ENCODE data around the gene CCDC88A. TPM values are rescaled to one million over a fixed set of nuclear protein-coding genes. Genes with fewer than 3 reads are reported as not detected.
"Not testable (repeated sequence)": the region's sequence is repeated elsewhere in the genome, so short reads cannot be mapped to it uniquely, and the experiment has no call there.

Gene CCDC88A
- total and polyA plus RNA-seq, 2 donors, result 39.6 to 40.8 TPM

- H3K4me1 ChIP-seq (ENCODE audit: control insufficient read depth in 2 of 2, insufficient read depth in 2 of 2, low read length in 2 of 2); H3K4me3 ChIP-seq (ENCODE audit: low read length in 2 of 2); DNase-seq (ENCODE audit: low read depth in 6 of 9, low spot score in 9 of 9); H3K27ac ChIP-seq (ENCODE audit: low read depth in 1 of 2, low read length in 1 of 2); H3K36me3 ChIP-seq (ENCODE audit: control insufficient read depth in 2 of 2, insufficient read depth in 2 of 2, low read length in 1 of 2); H3K27me3 ChIP-seq (ENCODE audit: control insufficient read depth in 2 of 2, insufficient read depth in 1 of 2, low read length in 1 of 2); H3K9me3 ChIP-seq (ENCODE audit: control insufficient read depth in 2 of 2, insufficient read depth in 1 of 2, low read length in 1 of 2): not testable (repeated sequence)
- WGBS, result 98% methylated on average over 3 of the region's 3 CpGs
Observed at GRCh38 chr2:55450014-55450413, 30.4 kb upstream of the CCDC88A start.

GRCh38 chr2:55442045-55442760 lies 22.5 kb upstream of the CCDC88A start:
- H3K27ac ChIP-seq (ENCODE audit: low read depth in 1 of 2, low read length in 1 of 2); DNase-seq (ENCODE audit: low read depth in 6 of 9, low spot score in 9 of 9); H3K9me3 ChIP-seq (ENCODE audit: control insufficient read depth in 2 of 2, insufficient read depth in 1 of 2, low read length in 1 of 2); H3K4me1 ChIP-seq (ENCODE audit: control insufficient read depth in 2 of 2, insufficient read depth in 2 of 2, low read length in 2 of 2); H3K27me3 ChIP-seq (ENCODE audit: control insufficient read depth in 2 of 2, insufficient read depth in 1 of 2, low read length in 1 of 2); H3K4me3 ChIP-seq (ENCODE audit: low read length in 2 of 2); H3K36me3 ChIP-seq (ENCODE audit: control insufficient read depth in 2 of 2, insufficient read depth in 2 of 2, low read length in 1 of 2): not testable (repeated sequence)
- 95% methylated on average over 26 of the region's 29 CpGs for WGBS

GRCh38 chr2:55441280-55441892 lies 21.7 kb upstream of the CCDC88A start:
- 84% methylated on average over 4 of the region's 4 CpGs for WGBS

GRCh38 chr2:55439101-55439397 lies 19.4 kb upstream of the CCDC88A start:
- no peaks in the 10 kb centered on the region for H3K27me3 ChIP-seq (ENCODE audit: control insufficient read depth in 2 of 2, insufficient read depth in 1 of 2, low read length in 1 of 2)
- H3K4me3 ChIP-seq (ENCODE audit: low read length in 2 of 2), result no peak overlapping the region
- no peaks in the 10 kb centered on the region for H3K36me3 ChIP-seq (ENCODE audit: control insufficient read depth in 2 of 2, insufficient read depth in 2 of 2, low read length in 1 of 2)
- WGBS, result 100% methylated on average over 1 of the region's 1 CpG
- DNase-seq (ENCODE audit: low read depth in 6 of 9, low spot score in 9 of 9), result no peak
- H3K9me3 ChIP-seq (ENCODE audit: control insufficient read depth in 2 of 2, insufficient read depth in 1 of 2, low read length in 1 of 2), result no peaks in the 10 kb centered on the region
- H3K4me1 ChIP-seq (ENCODE audit: control insufficient read depth in 2 of 2, insufficient read depth in 2 of 2, low read length in 2 of 2), result no peaks in the 10 kb centered on the region
- no peak overlapping the region for H3K27ac ChIP-seq (ENCODE audit: low read depth in 1 of 2, low read length in 1 of 2)

More at GRCh38 chr2:55441280-55441892, 21.7 kb upstream of the CCDC88A start:
- Histone ChIP-seq H3K27me3 (ENCODE audit: control insufficient read depth in 2 of 2, insufficient read depth in 1 of 2, low read length in 1 of 2) (no peaks in the 10 kb centered on the region), H3K4me3 (ENCODE audit: low read length in 2 of 2) (no peak overlapping the region), H3K36me3 (ENCODE audit: control insufficient read depth in 2 of 2, insufficient read depth in 2 of 2, low read length in 1 of 2) (no peaks in the 10 kb centered on the region), H3K27ac (ENCODE audit: low read depth in 1 of 2, low read length in 1 of 2) (no peak overlapping the region), H3K4me1 (ENCODE audit: control insufficient read depth in 2 of 2, insufficient read depth in 2 of 2, low read length in 2 of 2) (no peaks in the 10 kb centered on the region), H3K9me3 (ENCODE audit: control insufficient read depth in 2 of 2, insufficient read depth in 1 of 2, low read length in 1 of 2) (no peaks in the 10 kb centered on the region)
- no peak for DNase-seq (ENCODE audit: low read depth in 6 of 9, low spot score in 9 of 9)

GRCh38 chr2:55438391-55439100 lies 18.9 kb upstream of the CCDC88A start:
- 93% methylated on average over 8 of the region's 8 CpGs for WGBS
- no peaks in the 10 kb centered on the region for H3K27me3 ChIP-seq (ENCODE audit: control insufficient read depth in 2 of 2, insufficient read depth in 1 of 2, low read length in 1 of 2)
- H3K4me1 ChIP-seq (ENCODE audit: control insufficient read depth in 2 of 2, insufficient read depth in 2 of 2, low read length in 2 of 2), result no peaks in the 10 kb centered on the region
- no peak overlapping the region for H3K27ac ChIP-seq (ENCODE audit: low read depth in 1 of 2, low read length in 1 of 2)
- no peak overlapping the region for H3K4me3 ChIP-seq (ENCODE audit: low read length in 2 of 2)
- H3K9me3 ChIP-seq (ENCODE audit: control insufficient read depth in 2 of 2, insufficient read depth in 1 of 2, low read length in 1 of 2), result no peaks in the 10 kb centered on the region
- no peak for DNase-seq (ENCODE audit: low read depth in 6 of 9, low spot score in 9 of 9)
- no peaks in the 10 kb centered on the region for H3K36me3 ChIP-seq (ENCODE audit: control insufficient read depth in 2 of 2, insufficient read depth in 2 of 2, low read length in 1 of 2)

- DNase-seq (ENCODE audit: low read depth in 6 of 9, low spot score in 9 of 9), result no peak
Observed at GRCh38 chr2:55437515-55438390, 18.1 kb upstream of the CCDC88A start.

GRCh38 chr2:55431982-55432627 lies 12.4 kb upstream of the CCDC88A start:
- Histone ChIP-seq H3K9me3 (ENCODE audit: control insufficient read depth in 2 of 2, insufficient read depth in 1 of 2, low read length in 1 of 2) (no peaks in the 10 kb centered on the region), H3K27me3 (ENCODE audit: control insufficient read depth in 2 of 2, insufficient read depth in 1 of 2, low read length in 1 of 2) (no peaks in the 10 kb centered on the region), H3K27ac (ENCODE audit: low read depth in 1 of 2, low read length in 1 of 2) (no peak overlapping the region), H3K36me3 (ENCODE audit: control insufficient read depth in 2 of 2, insufficient read depth in 2 of 2, low read length in 1 of 2) (no peaks in the 10 kb centered on the region), H3K4me3 (ENCODE audit: low read length in 2 of 2) (no peak overlapping the region), H3K4me1 (ENCODE audit: control insufficient read depth in 2 of 2, insufficient read depth in 2 of 2, low read length in 2 of 2) (no peaks in the 10 kb centered on the region)
- WGBS, result 50% methylated on average over 3 of the region's 3 CpGs
- DNase-seq (ENCODE audit: low read depth in 6 of 9, low spot score in 9 of 9), result peak in 3 of 9 donors; percentile 26 to 58 (median 35)

More at GRCh38 chr2:55437515-55438390, 18.1 kb upstream of the CCDC88A start:
- H3K9me3 ChIP-seq (ENCODE audit: control insufficient read depth in 2 of 2, insufficient read depth in 1 of 2, low read length in 1 of 2), result no peaks in the 10 kb centered on the region
- H3K4me3 ChIP-seq (ENCODE audit: low read length in 2 of 2), result no peak overlapping the region
- no peaks in the 10 kb centered on the region for H3K4me1 ChIP-seq (ENCODE audit: control insufficient read depth in 2 of 2, insufficient read depth in 2 of 2, low read length in 2 of 2)
- WGBS, result 97% methylated on average over 9 of the region's 9 CpGs
- H3K27ac ChIP-seq (ENCODE audit: low read depth in 1 of 2, low read length in 1 of 2), result no peak overlapping the region
- H3K36me3 ChIP-seq (ENCODE audit: control insufficient read depth in 2 of 2, insufficient read depth in 2 of 2, low read length in 1 of 2), result no peaks in the 10 kb centered on the region
- no peaks in the 10 kb centered on the region for H3K27me3 ChIP-seq (ENCODE audit: control insufficient read depth in 2 of 2, insufficient read depth in 1 of 2, low read length in 1 of 2)

- Histone ChIP-seq H3K36me3 (ENCODE audit: control insufficient read depth in 2 of 2, insufficient read depth in 2 of 2, low read length in 1 of 2) (no peaks in the 10 kb centered on the region), H3K27me3 (ENCODE audit: control insufficient read depth in 2 of 2, insufficient read depth in 1 of 2, low read length in 1 of 2) (no peaks in the 10 kb centered on the region), H3K9me3 (ENCODE audit: control insufficient read depth in 2 of 2, insufficient read depth in 1 of 2, low read length in 1 of 2) (no peaks in the 10 kb centered on the region), H3K4me1 (ENCODE audit: control insufficient read depth in 2 of 2, insufficient read depth in 2 of 2, low read length in 2 of 2) (no peaks in the 10 kb centered on the region), H3K27ac (ENCODE audit: low read depth in 1 of 2, low read length in 1 of 2) (no peak overlapping the region), H3K4me3 (ENCODE audit: low read length in 2 of 2) (no peak overlapping the region)
- no peak for DNase-seq (ENCODE audit: low read depth in 6 of 9, low spot score in 9 of 9)
- WGBS, result 92% methylated on average over 3 of the region's 3 CpGs
Observed at GRCh38 chr2:55430211-55430975, 10.7 kb upstream of the CCDC88A start.

Data from thymus (tissue), 11 donors.